Activated T-helper 1 cell treated with Interleukin-2 at 50 U/mL for 16 hours (primary cell): ENCODE results near the gene SPATA31C2.
"Not testable (repeated sequence)": the region's sequence is repeated elsewhere in the genome, so short reads cannot be mapped to it uniquely, and the experiment has no call there.

Experiments
- DNase-seq: peaks from one replicate; pipeline ENCODE4 v3.0.0-alpha.2; 2020; ENCODE audit warnings: low read depth

SPATA31C2 gene

DNA sequence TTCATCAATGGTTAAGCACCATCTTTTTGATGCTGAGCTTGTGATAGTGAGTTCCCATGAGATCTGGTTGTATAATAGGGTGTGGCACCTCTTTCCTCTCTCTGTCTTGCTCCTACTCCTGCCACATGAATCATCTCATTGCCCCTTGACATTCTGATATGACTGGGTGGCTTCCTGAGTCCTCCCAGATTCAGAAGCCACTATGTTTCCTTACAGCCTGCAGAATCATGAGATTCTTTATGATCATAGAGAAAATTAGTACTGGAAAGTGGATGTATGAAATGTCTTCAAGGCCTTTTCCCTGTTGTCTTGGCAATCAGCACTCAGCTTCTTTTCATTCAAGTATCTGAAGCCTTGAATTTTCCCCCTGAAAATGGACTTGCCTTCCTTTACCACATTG, 14.9 kb downstream of the SPATA31C2 start:
- not testable (repeated sequence) for DNase-seq

DNA sequence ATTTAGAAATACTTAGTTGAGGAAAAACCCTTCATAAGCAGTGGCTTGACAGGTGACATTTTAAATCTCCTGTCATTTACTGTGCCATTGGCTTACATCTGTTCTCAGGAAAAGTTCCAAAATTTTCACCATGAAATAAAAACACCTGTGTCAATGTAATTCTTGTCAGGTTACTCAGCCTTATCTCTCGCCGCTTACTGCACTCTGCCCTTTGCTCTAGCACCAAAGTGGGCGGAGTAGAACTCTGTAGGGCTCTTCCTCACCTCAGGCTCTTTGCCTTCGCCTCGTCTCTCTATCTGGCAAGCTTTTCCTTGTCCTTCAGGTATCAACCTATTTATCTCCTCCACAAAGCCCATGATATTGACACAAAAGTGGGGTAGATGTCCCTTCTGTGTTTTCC, 20.2 kb downstream of the SPATA31C2 start:
- DNase-seq = not testable (repeated sequence)

DNA sequence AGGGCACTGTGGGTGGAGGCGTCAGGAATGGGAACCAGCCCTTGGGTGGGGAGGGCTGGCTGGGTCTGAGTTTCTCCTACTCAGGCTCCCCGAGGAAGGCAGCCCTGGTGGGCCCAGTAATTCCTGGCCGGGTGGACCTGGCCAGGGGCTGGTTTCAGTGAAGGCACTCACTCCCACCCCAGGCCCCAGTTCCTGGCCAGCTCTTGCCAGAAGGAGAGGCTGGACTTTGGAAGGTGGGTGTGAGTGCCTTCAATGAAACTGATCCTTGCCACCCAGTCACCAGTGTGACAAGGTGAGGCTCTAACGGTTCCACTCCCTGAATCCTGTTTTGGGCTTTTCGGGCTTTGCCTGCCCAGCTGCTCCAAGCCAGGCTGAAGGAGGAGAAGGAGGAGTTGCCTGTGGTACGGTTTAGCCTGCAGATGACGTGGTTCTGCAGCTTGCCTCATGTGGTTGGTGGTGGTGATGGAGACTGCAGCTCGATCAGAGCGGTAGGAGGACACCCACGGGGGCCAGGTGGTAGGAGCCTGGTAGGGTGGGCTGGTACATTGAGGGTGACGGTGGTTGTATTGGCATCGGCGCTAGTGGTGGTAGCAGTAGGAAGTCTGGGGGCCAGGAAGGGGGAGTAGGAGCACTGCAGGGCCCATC, 23.2 kb downstream of the SPATA31C2 start:
- not testable (repeated sequence) for DNase-seq

DNA sequence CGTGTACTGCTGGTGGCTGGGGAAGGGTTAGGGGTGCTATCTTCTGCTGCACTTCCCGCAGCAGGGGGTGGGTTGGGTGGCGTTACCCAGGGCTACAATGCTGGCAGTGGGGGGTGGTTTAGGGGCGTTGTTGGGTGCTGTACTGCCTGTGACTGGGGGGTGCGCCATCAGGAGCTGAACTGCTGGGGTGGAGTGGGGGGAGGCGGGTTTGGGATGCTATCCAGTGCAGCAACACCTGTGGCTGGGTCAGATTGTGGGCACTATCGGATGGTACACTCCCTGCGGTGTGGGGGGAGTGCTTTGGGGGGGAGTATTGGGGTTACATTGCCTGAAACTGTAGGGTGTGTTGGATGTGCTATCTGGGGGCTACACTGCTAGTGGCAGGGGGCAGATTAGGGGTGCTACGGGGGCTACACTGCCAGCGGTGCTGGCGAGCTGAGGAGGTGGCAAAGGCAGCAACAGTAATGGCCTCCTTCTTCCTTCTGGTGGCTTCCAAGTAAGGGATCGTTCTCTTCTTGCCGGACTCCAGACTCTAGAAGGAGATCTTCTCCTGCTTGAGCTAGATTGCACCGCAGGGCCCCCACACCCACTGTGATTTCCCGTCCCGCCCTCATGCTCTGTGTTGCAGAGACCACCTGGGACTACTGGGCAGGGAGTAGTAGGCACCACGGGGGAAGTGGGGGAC, 23.9 kb downstream of the SPATA31C2 start:
- DNase-seq = not testable (repeated sequence)

DNA sequence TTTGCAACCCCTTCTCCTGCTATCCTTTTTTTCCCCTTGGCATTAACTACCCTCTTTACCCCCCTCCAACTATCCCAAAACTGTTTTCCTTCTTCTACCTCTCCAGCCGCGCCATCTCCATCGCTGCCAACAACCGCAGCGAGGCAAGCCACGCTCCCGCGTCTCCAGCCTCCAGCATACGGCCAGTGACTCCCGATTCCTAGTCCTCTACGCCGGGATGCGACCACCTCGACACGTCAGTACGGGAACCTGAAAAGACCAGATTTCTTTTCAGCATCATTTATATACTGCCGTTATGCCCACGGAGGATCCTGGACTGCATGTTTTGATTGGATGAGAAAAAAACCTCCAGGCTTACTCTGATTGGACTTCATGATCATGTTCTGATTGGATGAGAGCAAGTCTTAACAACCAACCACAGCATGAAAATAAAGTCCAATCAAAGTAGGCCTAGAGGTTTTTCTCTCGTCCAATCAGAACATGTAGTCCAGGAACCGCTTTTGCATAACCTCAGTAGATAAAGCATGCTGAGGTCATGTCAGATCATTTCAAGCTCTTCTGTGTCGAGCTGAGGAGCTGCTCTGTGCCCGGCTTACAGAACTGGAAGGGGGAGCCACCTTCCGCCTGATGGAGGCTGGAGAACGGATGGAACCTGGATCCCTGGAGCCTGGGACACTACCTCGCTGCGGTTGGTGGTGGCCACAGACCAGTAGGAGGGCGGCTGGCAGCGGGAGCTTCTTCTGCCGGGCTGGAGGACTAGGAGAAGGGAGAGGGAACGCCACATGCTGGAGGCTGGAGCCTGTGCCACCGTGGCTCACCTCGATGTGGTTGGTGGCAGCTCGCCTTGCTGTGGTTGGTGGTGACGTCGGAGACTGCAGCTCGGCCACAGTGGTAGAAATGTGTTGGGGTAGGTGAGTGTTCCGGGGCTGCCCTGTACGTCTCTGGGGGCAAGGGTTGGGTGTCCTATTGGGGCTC, 24.8 kb downstream of the SPATA31C2 start:
- DNase-seq = not testable (repeated sequence)

DNA sequence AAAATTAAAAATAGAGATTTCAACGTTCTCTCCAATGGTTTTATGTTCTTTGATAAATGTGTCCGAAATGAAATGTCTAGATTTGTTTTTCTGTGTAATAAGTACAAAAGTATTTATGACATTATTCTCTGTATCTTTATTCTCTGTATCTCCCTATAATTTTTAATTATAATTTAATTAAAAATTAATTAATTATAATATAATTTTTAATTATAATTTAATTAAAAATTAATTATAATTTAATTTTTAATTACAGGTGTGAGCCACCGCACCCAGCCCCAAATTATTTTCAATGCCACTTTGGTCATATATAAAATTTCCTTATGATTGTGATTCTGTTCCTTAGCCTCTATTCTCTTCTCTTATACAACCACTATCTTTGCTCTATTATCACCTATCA, 28.2 kb downstream of the SPATA31C2 start:
- no peak for DNase-seq

DNA sequence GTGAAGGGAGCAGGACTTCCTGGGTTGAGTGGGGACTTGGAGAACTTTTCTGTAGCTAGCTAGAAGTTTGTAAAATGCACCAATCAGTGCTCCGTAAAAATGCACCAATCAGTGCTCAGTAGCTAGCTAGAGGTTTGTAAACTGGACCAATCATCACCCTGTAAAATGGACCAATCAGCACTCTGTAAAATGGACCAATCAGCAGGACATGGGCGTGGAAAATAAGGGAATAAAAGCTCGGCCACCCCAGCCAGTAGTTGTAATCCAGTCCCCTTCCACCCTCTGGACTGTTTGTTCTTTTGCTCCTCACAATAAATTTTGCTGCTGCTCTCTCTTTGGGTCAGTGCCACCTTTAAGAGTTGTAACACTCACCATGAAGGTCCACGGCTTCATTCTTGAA, 29.5 kb downstream of the SPATA31C2 start:
- no peak for DNase-seq

DNA sequence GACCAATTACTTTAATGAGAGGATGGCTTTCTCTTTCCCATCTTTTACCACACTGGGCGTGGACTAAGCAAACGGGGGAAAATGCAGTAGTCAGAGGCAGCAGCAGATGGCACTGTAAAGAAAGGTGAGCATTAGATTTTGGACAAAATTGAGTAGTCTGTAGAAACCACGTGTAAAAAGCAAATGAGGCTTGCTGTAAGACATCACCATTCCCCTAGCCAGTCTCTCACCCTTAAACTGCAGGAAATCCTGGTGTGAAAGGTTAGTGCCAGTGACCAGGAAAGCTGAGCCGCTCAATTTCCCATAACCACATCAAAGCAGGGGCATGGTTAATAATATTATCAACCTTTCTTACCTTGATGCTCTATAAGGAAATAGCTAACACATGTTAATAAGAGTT, 31.8 kb downstream of the SPATA31C2 start:
- DNase-seq = no peak

DNA sequence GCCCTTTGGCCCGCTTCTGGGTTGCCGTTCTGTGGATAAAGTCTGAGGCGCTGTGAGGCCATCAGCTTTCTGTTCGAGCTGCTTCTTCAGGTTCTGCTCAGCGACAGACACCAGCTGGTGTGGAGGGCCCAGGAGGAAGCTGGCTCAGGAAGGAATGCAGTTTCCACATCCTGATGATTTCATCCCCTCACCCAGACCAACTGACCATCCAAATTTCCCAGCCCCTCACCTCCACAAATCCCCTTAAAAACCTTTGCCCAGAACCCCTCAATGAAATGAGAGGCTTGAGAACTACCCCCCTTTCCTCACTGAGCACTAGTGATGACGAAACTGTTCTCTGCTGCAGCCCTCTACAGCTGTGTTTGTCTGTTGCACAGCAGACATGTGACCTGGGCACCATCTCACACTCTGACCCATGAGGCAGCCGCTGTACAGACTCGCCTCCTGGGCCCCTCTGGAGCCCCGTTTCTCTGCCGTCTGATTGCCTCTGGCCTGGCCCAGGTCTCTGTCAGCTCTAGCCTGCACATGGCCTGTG, 45.4 kb downstream of the SPATA31C2 start:
- no peak for DNase-seq

DNA sequence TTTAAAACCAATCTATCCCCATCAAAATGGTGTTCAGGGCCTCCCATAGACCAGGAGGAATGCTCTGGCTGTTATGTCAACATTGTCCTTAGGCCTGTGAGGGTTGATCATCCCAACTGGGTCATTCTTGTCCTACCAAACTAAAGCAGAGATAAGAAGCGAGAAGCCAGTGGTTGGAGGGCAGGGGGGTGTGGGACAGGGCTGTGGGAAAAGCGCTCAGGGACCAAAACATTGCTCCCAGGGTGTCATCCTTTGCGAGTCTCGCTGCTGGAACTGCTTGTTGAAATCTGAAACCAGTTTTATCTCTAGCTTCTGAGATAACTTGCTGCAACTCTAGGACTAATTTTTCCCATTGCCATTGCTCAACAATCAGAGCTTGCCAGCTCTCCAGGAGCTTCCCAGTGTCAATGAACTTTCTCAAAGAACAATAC, 48.1 kb downstream of the SPATA31C2 start:
- DNase-seq = no peak

DNA sequence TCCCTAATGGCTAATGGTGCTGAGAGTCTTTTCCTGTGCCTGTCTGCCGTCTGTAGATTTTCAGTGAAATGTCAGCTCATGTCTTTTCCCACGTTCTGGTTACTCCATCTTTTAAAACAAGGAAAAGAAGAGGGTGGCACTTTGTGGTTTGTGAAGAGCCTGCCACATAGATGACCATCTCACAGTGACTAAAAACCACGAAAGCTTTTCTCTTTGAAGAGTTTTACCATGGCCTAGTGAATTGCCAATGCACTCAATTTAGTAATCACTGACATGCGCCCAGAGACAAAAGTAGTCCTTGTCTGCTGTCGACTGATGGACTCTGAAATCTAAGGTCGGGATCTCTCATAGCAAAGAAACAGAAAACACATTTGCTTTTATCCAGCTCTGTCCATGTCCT, 50.4 kb downstream of the SPATA31C2 start:
- DNase-seq = no peak

DNA sequence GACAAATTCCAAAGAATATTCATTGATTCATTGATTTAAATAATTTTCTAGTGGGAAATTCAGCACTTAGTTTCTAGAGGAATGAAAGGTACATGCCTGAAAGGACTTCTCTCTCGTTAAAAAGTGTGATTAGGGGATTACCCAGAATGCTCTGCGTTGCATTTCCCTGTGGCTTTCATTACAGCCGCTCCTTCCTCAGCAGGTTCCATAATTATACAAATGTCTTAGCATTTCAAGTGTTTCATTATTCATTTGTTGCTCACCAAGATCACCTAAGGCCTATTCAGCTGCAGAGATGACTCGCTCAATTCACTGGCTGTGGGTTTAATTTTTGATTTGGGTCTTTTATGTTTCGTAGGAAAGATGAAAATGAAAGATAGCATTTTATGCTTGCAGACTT, 52.8 kb downstream of the SPATA31C2 start:
- DNase-seq = no peak

DNA sequence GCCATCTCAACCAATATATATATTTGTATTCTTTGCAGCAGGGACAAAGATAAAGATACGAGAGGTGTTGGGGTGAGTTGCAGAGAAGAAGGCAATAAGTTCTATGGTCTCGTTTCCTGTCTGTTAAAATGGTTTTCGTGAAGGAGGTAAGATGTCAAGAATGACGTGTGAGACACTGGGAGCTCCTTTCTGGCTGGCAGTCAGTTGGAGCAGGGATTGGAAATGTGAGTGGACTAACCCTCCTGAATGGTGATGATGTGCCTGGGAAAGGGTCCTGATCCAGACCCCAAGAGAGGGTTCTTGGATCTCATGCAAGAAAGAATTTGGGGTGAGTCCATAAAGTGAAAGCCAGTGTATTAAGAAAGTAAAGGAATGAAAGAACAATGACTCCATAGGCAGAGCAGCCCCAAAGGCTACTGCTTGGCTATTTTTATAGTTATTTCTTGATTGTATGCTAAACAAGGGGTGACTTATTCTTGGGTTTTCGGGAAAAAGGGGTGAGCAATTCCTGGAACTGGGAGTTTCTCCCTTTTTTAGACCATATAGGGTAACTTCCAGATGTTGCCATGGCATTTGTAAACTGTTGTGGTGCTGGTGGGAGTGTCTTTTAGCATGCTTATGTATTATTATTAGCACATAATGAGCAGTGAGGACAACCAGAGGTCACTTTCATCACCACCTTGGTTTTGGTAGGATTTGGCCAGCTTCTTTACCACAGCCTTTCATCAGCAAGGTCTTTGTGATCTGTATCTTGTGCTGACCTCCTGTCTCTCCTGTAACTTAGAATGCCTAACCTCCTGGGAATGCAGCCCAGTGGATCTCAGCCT, 53.7 kb downstream of the SPATA31C2 start:
- DNase-seq = no peak
